Dermis blood vessel endothelial cell (primary cell): ENCODE results near the gene INVS. TPM values are rescaled to one million over a fixed set of nuclear protein-coding genes. Genes with fewer than 3 reads are reported as not detected.
"Not testable (repeated sequence)": the region's sequence is repeated elsewhere in the genome, so short reads cannot be mapped to it uniquely, and the experiment has no call there.

Source experiments
- DNase-seq: peaks from one replicate; pipeline ENCODE4 v3.0.0; 2010
- total RNA-seq: library from RNA; depleted of rRNA; stranded (reverse); fragments of >200 nt; gene quantifications from 2 replicates; pipeline ENCODE4 v1.2.3, GENCODE V29; 2014

Gene INVS
- total RNA-seq, 1 donor from 2014 or later, result 36.8 TPM

GRCh38 chr9:100281676-100282387, 182.8 kb downstream of the INVS start:
- DNase-seq, result no peak

GRCh38 chr9:100282388-100282719, 183.3 kb downstream of the INVS start:
- DNase-seq, result no peak

- DNase-seq, result no peak
These were observed 185.2 kb downstream of the INVS start for GRCh38 chr9:100284247-100284646.

- DNase-seq, result no peak
These were observed 186.0 kb downstream of the INVS start for GRCh38 chr9:100285080-100285479.

GRCh38 chr9:100285601-100286000, 186.6 kb downstream of the INVS start:
- DNase-seq, result no peak

GRCh38 chr9:100286257-100286656, 187.2 kb downstream of the INVS start:
- DNase-seq, result no peak

- DNase-seq, result no peak
These were observed 188.1 kb downstream of the INVS start for GRCh38 chr9:100287186-100287585.

- DNase-seq, result no peak
These were observed 191.7 kb downstream of the INVS start for GRCh38 chr9:100290714-100291113.

- no peak for DNase-seq
These were observed 193.4 kb downstream of the INVS start for GRCh38 chr9:100292414-100292813.

GRCh38 chr9:100294341-100294740, 195.3 kb downstream of the INVS start:
- no peak for DNase-seq

GRCh38 chr9:100294806-100295205, 195.8 kb downstream of the INVS start:
- peak; percentile 15 for DNase-seq

GRCh38 chr9:100295240-100295639, 196.2 kb downstream of the INVS start:
- DNase-seq, result no peak

GRCh38 chr9:100296407-100296806, 197.4 kb downstream of the INVS start:
- no peak for DNase-seq

GRCh38 chr9:100298378-100298777, 199.3 kb downstream of the INVS start:
- no peak for DNase-seq

GRCh38 chr9:100303747-100304146, 204.7 kb downstream of the INVS start:
- no peak for DNase-seq

- no peak for DNase-seq
These were observed 207.2 kb downstream of the INVS start for GRCh38 chr9:100306283-100306682.

- no peak for DNase-seq
These were observed 208.0 kb downstream of the INVS start for GRCh38 chr9:100307080-100307479.

GRCh38 chr9:100308965-100309564, 210.0 kb downstream of the INVS start:
- DNase-seq, result no peak

- no peak for DNase-seq
These were observed 210.9 kb downstream of the INVS start for GRCh38 chr9:100309992-100310391.

- DNase-seq, result no peak
These were observed 216.5 kb downstream of the INVS start for GRCh38 chr9:100315561-100315960.

GRCh38 chr9:100317706-100318105, 218.7 kb downstream of the INVS start:
- no peak for DNase-seq

GRCh38 chr9:100322954-100323536, 224.0 kb downstream of the INVS start:
- DNase-seq, result peak; percentile 64

- peak; percentile 66 for DNase-seq
These were observed 225.7 kb downstream of the INVS start for GRCh38 chr9:100324594-100325200.

- DNase-seq, result not testable (repeated sequence)
These were observed 239.7 kb downstream of the INVS start for GRCh38 chr9:100338736-100339135.
